Retinal pigment epithelial cell (primary cell): ENCODE measurements around the gene ZNF398.
"Not testable (repeated sequence)": the region's sequence is repeated elsewhere in the genome, so short reads cannot be mapped to it uniquely, and the experiment has no call there.

Experiments
- DNase-seq: peaks from one replicate; pipeline ENCODE4 v3.0.0-alpha.2; 2010; ENCODE audit warnings: low read depth
- H3K4me3 ChIP-seq: 2 replicates; pipeline ENCODE4 v1.5.1; 2011; ENCODE audit warnings: mild to moderate bottlenecking, low read length, control low read depth, moderate library complexity
- CTCF ChIP-seq: conservative IDR thresholded peaks from 2 replicates; pipeline ENCODE4 v1.5.1; 2011; ENCODE audit warnings: low read depth, low read length, control low read depth, inconsistent platforms

ZNF398 gene

GRCh38 chr7:149220534-149220933 lies 73.3 kb downstream of the ZNF398 start:
- no peak overlapping the region for H3K4me3 ChIP-seq
- no peak for DNase-seq
- TF ChIP-seq CTCF: no peak

- no peak for TF ChIP-seq CTCF
- H3K4me3 ChIP-seq: no peak overlapping the region
- DNase-seq: no peak
Measured at GRCh38 chr7:149223176-149223575, 75.9 kb downstream of the ZNF398 start.

- TF ChIP-seq CTCF: no peak
- no peak overlapping the region for H3K4me3 ChIP-seq
Measured at GRCh38 chr7:149223761-149224160, 76.5 kb downstream of the ZNF398 start.

GRCh38 chr7:149224352-149224751 lies 77.1 kb downstream of the ZNF398 start:
- TF ChIP-seq CTCF: no peak
- no peak overlapping the region for H3K4me3 ChIP-seq
- DNase-seq: no peak

More at GRCh38 chr7:149223761-149224160, 76.5 kb downstream of the ZNF398 start:
- no peak for DNase-seq

- H3K4me3 ChIP-seq: no peak overlapping the region
- no peak for DNase-seq
- no peak for TF ChIP-seq CTCF
Measured at GRCh38 chr7:149225106-149225505, 77.9 kb downstream of the ZNF398 start.

GRCh38 chr7:149225656-149226055 lies 78.4 kb downstream of the ZNF398 start:
- no peak for DNase-seq
- no peak for TF ChIP-seq CTCF
- no peak overlapping the region for H3K4me3 ChIP-seq

GRCh38 chr7:149226366-149226765 lies 79.1 kb downstream of the ZNF398 start:
- not testable (repeated sequence) for H3K4me3 ChIP-seq, DNase-seq
